ENCODE data around the gene KRTAP10-8.

The KRTAP10-8 gene

GRCh38 chr21:44618909-44619308 lies 7.0 kb downstream of the KRTAP10-8 start:
- no peaks in the 10 kb centered on the region for H3K4me1 ChIP-seq (ENCODE audit: insufficient read depth, poor library complexity, severe bottlenecking)
- no peak overlapping the region for H3K27ac ChIP-seq (ENCODE audit: poor library complexity, severe bottlenecking)
- H3K9me3 ChIP-seq (ENCODE audit: severe bottlenecking) = peaks cover 6% of the 10 kb centered on the region
- ATAC-seq (ENCODE audit: low read depth) (no peak), DNase-seq (ENCODE audit: low spot score) (no peak)
- H3K4me3 ChIP-seq (ENCODE audit: severe bottlenecking) = no peak overlapping the region
- TF ChIP-seq CTCF (IDR thresholded peaks at IDR 0.05; ENCODE audit: poor library complexity, severe bottlenecking) = no peak
- no peaks in the 10 kb centered on the region for H3K36me3 ChIP-seq (ENCODE audit: low read depth)
- H3K27me3 ChIP-seq (ENCODE audit: insufficient read depth, poor library complexity, severe bottlenecking) = peaks cover 21% of the 10 kb centered on the region

- peaks cover 13% of the 10 kb centered on the region for H3K9me3 ChIP-seq (ENCODE audit: severe bottlenecking)
- no peaks in the 10 kb centered on the region for H3K4me1 ChIP-seq (ENCODE audit: insufficient read depth, poor library complexity, severe bottlenecking)
- DNase-seq (ENCODE audit: low spot score) (no peak), ATAC-seq (ENCODE audit: low read depth) (no peak)
- H3K36me3 ChIP-seq (ENCODE audit: low read depth) = no peaks in the 10 kb centered on the region
- no peak overlapping the region for H3K4me3 ChIP-seq (ENCODE audit: severe bottlenecking)
- TF ChIP-seq CTCF (IDR thresholded peaks at IDR 0.05; ENCODE audit: poor library complexity, severe bottlenecking) = no peak
- peaks cover 18% of the 10 kb centered on the region for H3K27me3 ChIP-seq (ENCODE audit: insufficient read depth, poor library complexity, severe bottlenecking)
- no peak overlapping the region for H3K27ac ChIP-seq (ENCODE audit: poor library complexity, severe bottlenecking)
Observed at GRCh38 chr21:44619886-44620285, 8.0 kb downstream of the KRTAP10-8 start.

- no peak for TF ChIP-seq CTCF (IDR thresholded peaks at IDR 0.05; ENCODE audit: poor library complexity, severe bottlenecking)
- H3K27me3 ChIP-seq (ENCODE audit: insufficient read depth, poor library complexity, severe bottlenecking) = no peaks in the 10 kb centered on the region
- no peaks in the 10 kb centered on the region for H3K36me3 ChIP-seq (ENCODE audit: low read depth)
- H3K9me3 ChIP-seq (ENCODE audit: severe bottlenecking) = peaks cover 13% of the 10 kb centered on the region
- ATAC-seq (ENCODE audit: low read depth) (no peak), DNase-seq (ENCODE audit: low spot score) (no peak)
- H3K4me1 ChIP-seq (ENCODE audit: insufficient read depth, poor library complexity, severe bottlenecking) = no peaks in the 10 kb centered on the region
- no peak overlapping the region for H3K27ac ChIP-seq (ENCODE audit: poor library complexity, severe bottlenecking)
- no peak overlapping the region for H3K4me3 ChIP-seq (ENCODE audit: severe bottlenecking)
Observed at GRCh38 chr21:44623575-44623974, 11.7 kb downstream of the KRTAP10-8 start.

- no peak for ATAC-seq (ENCODE audit: low read depth)
- TF ChIP-seq CTCF (IDR thresholded peaks at IDR 0.05; ENCODE audit: poor library complexity, severe bottlenecking) = no peak
- Histone ChIP-seq H3K36me3 (ENCODE audit: low read depth) (no peaks in the 10 kb centered on the region), H3K9me3 (ENCODE audit: severe bottlenecking) (peaks cover 13% of the 10 kb centered on the region), H3K27me3 (ENCODE audit: insufficient read depth, poor library complexity, severe bottlenecking) (no peaks in the 10 kb centered on the region), H3K27ac (ENCODE audit: poor library complexity, severe bottlenecking) (no peak overlapping the region), H3K4me1 (ENCODE audit: insufficient read depth, poor library complexity, severe bottlenecking) (no peaks in the 10 kb centered on the region), H3K4me3 (ENCODE audit: severe bottlenecking) (no peak overlapping the region)
- DNase-seq (ENCODE audit: low spot score) = no peak
Observed at GRCh38 chr21:44625756-44626155, 13.9 kb downstream of the KRTAP10-8 start.

- Histone ChIP-seq H3K4me1 (ENCODE audit: insufficient read depth, poor library complexity, severe bottlenecking) (no peaks in the 10 kb centered on the region), H3K9me3 (ENCODE audit: severe bottlenecking) (peaks cover 13% of the 10 kb centered on the region), H3K4me3 (ENCODE audit: severe bottlenecking) (no peak overlapping the region), H3K27me3 (ENCODE audit: insufficient read depth, poor library complexity, severe bottlenecking) (no peaks in the 10 kb centered on the region), H3K36me3 (ENCODE audit: low read depth) (no peaks in the 10 kb centered on the region), H3K27ac (ENCODE audit: poor library complexity, severe bottlenecking) (no peak overlapping the region)
- TF ChIP-seq CTCF (IDR thresholded peaks at IDR 0.05; ENCODE audit: poor library complexity, severe bottlenecking) = no peak
- ATAC-seq (ENCODE audit: low read depth) (no peak), DNase-seq (ENCODE audit: low spot score) (no peak)
Observed at GRCh38 chr21:44626262-44626661, 14.4 kb downstream of the KRTAP10-8 start.
